M059J (cell line): Measurements from ENCODE around the gene APLNR. TPM values are rescaled to one million over a fixed set of nuclear protein-coding genes. Genes with fewer than 3 reads are reported as not detected.

Experiments used
- DNase-seq: peaks from one replicate; pipeline ENCODE4 v3.0.0-alpha.2; 2012; ENCODE audit warnings: low read depth
- total RNA-seq: library from RNA; depleted of rRNA; stranded (reverse); fragments of >200 nt; shearing (Covaris generic); gene quantifications from 2 replicates; pipeline ENCODE4 v1.2.3, GENCODE V29; 2014; rRNA removed

The APLNR gene
- not detected in 2 replicates for total RNA-seq

DNA sequence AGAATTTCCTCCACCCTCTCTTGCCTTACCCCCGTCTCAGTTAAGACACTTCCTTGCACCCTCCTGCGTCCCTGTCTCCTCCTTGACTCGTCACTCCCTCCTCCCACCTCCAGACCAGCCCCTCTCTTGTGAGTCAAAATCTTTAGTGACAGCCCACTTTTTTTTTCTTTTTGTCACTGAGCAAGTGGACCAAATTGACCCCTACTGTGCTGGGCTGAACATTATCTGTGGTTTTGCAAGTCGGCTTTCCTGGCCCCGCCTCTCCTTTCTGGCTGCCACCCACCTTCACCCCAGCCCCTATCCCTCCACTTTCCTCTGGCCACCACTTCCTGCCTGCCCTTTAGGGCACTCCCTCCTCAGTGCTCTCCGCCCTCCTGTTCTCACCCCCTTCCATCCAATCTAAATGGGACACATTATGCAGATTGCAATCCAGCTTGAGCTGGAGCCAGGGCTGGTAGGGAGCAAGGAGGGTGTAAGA is at the start of gene APLNR:
TSS of gene APLNR (minus strand) at position 47 of the 478 bp plus-strand sequence. CDS start 246 bp downstream, outside the sequence.
- no peak for DNase-seq

- DNase-seq = no peak
These were observed 46.4 kb upstream of the APLNR start for GRCh38 chr11:57283231-57283990.

- DNase-seq = peak; percentile 41
These were observed 44.5 kb upstream of the APLNR start for GRCh38 chr11:57281546-57281945.

- no peak for DNase-seq
These were observed 42.1 kb upstream of the APLNR start for GRCh38 chr11:57279116-57279515.

DNA sequence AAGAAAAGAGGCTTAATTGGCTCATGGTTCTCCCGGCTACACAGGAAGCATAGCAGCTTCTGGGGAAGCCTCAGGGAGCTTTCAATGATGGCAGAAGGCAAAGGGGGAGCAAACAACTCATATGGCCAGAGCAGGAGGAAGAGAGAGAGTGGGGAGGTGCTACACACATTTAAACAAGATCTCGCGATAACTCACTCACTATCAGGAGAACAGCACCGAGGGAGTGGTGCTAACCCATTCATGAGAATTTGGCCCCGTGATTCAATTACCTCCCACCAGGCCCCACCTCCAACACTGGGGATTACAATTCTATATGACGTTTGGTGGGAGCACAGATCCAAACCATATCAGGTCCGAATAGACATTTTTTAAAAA is 41.7 kb upstream of the APLNR start:
- DNase-seq = no peak

DNA sequence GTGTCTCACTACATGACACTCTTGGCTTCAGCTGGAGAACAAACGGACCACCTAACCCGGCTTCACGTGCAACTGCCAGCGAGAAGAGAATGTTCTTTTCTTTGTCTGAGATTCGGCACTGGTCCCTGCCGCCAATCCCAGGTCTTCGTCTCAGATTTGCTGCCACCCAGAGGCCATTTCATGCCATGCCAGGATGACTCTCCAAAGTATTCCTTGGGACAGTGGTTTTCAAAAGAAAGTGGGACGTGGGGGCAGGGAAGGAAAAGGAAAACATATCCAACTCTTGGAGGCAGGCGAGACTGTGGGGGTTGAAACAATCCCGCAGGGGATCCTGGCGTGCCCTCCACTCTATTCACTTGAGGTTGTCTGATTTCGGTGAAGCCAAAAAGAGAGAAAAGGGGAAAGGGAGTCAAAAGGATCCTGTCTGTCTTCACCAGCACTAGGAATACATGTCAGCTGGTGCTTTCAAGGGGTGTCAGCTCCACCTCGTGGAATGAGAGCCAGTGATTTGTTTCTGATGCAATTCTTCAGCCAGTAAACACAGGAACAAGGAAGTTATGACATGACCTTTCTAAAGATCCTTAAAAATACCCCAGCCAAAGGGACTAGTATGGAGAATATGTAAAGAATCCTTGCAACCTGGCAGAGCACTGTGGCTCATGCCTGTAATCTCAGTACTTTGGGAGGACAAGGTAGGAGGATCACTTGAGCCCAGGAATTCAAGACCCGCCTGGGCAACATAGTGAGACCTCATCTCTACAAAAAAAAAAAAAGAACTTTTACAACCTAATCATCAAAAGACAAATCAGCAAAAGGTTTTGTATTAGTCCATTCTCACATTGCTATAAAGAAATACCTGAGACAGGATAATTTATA is 41.0 kb upstream of the APLNR start:
- DNase-seq = peak; percentile 70

DNA sequence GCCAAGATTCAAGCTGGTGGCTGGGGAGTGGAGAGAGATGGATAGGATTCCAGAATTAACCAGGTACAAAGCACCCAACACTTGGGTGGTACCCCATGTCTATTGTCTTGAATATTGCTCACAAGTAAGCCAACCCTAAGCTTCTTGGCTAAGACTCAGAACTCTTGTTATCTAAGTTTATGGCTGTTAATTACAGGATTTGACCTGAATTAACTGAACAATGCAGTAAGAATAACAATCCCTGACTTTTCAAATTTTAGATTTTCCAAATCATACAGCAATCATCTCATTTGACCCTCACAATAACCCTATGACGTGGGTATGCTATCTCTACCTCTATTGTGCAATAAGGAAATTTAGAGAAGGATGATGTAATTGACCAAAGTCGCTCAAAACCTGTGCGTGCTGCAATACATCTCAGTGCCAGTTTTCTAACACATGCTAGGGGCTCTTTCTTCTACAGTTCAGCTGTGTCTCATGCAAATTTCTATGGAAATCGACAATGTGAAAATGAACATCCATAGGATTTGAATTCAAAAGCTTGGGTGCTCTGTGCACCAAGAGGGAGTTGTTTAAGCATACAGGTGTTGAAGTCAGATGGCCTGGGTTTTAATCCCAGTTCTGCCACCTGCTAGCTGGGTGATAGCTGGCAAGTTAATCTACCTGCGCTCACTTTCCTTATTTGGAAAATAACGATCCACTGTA is 40.1 kb upstream of the APLNR start:
- DNase-seq = no peak

- no peak for DNase-seq
These were observed 39.3 kb upstream of the APLNR start for GRCh38 chr11:57276169-57276970.

DNA sequence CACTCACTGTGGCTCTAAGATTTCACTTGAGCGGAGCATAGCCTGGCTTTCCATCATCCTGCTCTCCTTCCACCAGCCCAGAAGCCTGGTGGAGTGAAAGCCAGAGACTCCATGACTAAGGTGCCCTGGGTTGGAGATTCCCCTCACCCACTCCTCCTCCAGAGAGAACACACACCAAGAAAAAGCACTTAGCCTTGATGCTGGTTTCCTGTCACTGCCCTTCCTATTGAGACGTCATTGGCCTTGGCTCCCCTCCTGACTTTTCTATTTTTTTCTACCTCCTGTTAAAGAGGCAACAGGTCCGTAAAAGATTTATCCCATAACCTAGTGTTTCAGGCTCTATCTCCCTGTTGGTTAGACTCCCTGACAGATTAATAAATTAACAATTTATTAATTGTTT is 38.5 kb upstream of the APLNR start:
- DNase-seq = no peak

GRCh38 chr11:57274904-57275498 is 38.0 kb upstream of the APLNR start:
- DNase-seq = no peak

- no peak for DNase-seq
These were observed 36.5 kb upstream of the APLNR start for GRCh38 chr11:57273448-57274058.

GRCh38 chr11:57269571-57270021 is 32.5 kb upstream of the APLNR start:
- DNase-seq = peak; percentile 40

- no peak for DNase-seq
These were observed 29.1 kb upstream of the APLNR start for GRCh38 chr11:57266157-57266556.

- no peak for DNase-seq
These were observed 26.3 kb upstream of the APLNR start for GRCh38 chr11:57263351-57263750.

- no peak for DNase-seq
These were observed 25.1 kb upstream of the APLNR start for GRCh38 chr11:57262157-57262556.

- DNase-seq = no peak
These were observed 24.1 kb upstream of the APLNR start for GRCh38 chr11:57260937-57261783.

DNA sequence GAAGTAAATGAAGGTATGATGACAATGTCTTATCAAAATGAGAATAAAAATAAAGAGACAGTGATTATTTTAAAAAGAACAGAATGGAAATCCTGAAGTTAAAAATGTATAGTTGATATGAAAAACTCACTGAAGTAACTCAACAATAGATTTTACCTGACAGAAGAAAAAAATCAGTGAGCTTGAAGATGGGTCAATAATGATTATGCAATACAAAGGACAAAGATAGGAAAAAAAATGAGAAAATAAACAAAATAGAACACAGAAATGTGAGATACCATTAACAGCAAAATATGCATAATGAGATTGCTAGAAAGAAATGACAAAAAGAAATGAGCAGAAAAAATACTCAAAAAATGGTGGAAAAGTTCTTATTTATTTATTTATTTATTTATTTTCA is 19.1 kb upstream of the APLNR start:
- no peak for DNase-seq

GRCh38 chr11:57255618-57256017 is 18.6 kb upstream of the APLNR start:
- no peak for DNase-seq

DNA sequence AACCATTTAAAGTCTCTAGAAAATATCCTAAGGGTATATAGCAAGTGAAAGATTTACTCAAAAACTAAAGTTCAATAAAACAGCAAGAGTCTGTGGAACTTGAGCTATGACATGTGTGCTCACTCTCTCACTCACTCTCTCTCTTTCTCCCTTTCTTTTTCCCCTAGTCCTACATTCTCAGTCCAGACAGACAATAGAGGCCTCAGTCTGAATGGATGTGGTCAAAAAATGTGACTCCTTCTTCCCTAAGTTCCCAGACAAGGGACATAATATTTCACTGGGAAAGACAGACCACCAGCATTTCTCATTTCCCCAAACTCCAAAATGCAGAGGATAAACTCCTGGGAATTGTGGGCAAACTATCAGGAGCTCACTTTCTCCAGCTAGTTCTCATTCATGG is 17.6 kb upstream of the APLNR start:
- DNase-seq = no peak
